H1 (cell line): Measurements from ENCODE around the gene ALDH1A2.

ENCODE experiments used
- CEBPB ChIP-seq: IDR thresholded peaks from 2 replicates; pipeline ENCODE4 v1.6.1; 2012; ENCODE audit warnings: low read depth, low read length
- EZH2 ChIP-seq: fragments of 200-600 bp; sonication (generic); IDR thresholded peaks from 2 replicates; pipeline ENCODE4 v1.7.1; 2012; ENCODE audit warnings: low read depth, mild to moderate bottlenecking, moderate library complexity, low read length, inconsistent platforms; ENCODE audit not compliant: severe bottlenecking
- JUN ChIP-seq: IDR thresholded peaks from 2 replicates; pipeline ENCODE4 v1.6.1; 2011; ENCODE audit warnings: low read depth, mild to moderate bottlenecking, improper control_type of control experiment, low read length
- KDM5A ChIP-seq: fragments of 200-600 bp; IDR thresholded peaks from 2 replicates; pipeline ENCODE4 v1.7.1; 2012; ENCODE audit warnings: mild to moderate bottlenecking, low read length, inconsistent platforms, mixed read lengths
- POLR2A ChIP-seq, 2 experiments: IDR thresholded peaks; 1 replicate in 1 of 2; 2 replicates in 1 of 2; pipeline ENCODE4 v1.6.1; 2011; ENCODE audit warnings: low read depth in 2 of 2, low read length in 2 of 2, mild to moderate bottlenecking in 2 of 2; ENCODE audit errors: control extremely low read depth in 1 of 2
- POLR2AphosphoS5 ChIP-seq: IDR thresholded peaks from 2 replicates; pipeline ENCODE4 v1.6.1; 2011; ENCODE audit warnings: low read depth, low read length
- RFX5 ChIP-seq: IDR thresholded peaks from 2 replicates; pipeline ENCODE4 v1.6.1; 2011; ENCODE audit warnings: low read depth, low read length, improper control_type of control experiment, borderline replicate concordance
- TAF1 ChIP-seq: IDR thresholded peaks from 2 replicates; pipeline ENCODE4 v1.6.1; 2011; ENCODE audit warnings: mild to moderate bottlenecking, low read depth, low read length
- YY1 ChIP-seq: IDR thresholded peaks from 2 replicates; pipeline ENCODE4 v1.6.1; 2011; ENCODE audit warnings: low read depth, mild to moderate bottlenecking, low read length
- TF ChIP-seq, protein P1 (sequence below), 3 experiments: IDR thresholded peaks; 1 replicate in 2 of 3; 2 replicates in 1 of 3; pipeline versions ENCODE4 v1.5.1 to v1.6.1; 2011; ENCODE audit warnings: low read length in 3 of 3, mild to moderate bottlenecking in 3 of 3, inconsistent platforms in 2 of 3, low read depth in 1 of 3, moderate library complexity in 1 of 3; ENCODE audit not compliant: insufficient read depth in 1 of 3; ENCODE audit errors: control extremely low read depth in 1 of 3

DNA sequence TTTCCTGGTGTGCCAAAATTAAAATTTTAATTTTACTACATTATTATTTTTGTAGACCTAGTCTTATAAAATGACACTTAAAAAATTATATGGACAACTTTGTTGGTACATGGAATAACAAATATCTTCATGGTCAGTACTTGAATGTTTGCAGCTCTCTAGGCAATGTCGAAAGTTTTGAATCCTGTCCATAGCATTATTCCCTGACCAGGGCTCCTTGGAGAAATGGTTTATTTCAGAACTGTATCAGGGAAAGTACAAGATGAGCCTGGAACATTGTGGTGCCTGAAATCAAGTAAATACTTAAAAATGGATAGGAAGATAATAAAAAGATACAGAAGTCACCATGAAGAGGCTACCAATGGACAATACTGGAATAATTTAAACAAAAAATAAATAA, 47.6 kb downstream of the ALDH1A2 start:
- TF ChIP-seq JUN: no peak
- TF ChIP-seq, protein P1, sequence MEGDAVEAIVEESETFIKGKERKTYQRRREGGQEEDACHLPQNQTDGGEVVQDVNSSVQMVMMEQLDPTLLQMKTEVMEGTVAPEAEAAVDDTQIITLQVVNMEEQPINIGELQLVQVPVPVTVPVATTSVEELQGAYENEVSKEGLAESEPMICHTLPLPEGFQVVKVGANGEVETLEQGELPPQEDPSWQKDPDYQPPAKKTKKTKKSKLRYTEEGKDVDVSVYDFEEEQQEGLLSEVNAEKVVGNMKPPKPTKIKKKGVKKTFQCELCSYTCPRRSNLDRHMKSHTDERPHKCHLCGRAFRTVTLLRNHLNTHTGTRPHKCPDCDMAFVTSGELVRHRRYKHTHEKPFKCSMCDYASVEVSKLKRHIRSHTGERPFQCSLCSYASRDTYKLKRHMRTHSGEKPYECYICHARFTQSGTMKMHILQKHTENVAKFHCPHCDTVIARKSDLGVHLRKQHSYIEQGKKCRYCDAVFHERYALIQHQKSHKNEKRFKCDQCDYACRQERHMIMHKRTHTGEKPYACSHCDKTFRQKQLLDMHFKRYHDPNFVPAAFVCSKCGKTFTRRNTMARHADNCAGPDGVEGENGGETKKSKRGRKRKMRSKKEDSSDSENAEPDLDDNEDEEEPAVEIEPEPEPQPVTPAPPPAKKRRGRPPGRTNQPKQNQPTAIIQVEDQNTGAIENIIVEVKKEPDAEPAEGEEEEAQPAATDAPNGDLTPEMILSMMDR (IDR thresholded peaks at IDR 0.05; ENCODE audit: control extremely low read depth in 1 of 3, insufficient read depth in 1 of 3, low read depth in 1 of 3, low read length in 3 of 3): no peak
- TF ChIP-seq RFX5: no peak
- no peak for TF ChIP-seq POLR2A (IDR thresholded peaks at IDR 0.05; ENCODE audit: control extremely low read depth in 1 of 2, low read depth in 2 of 2, low read length in 2 of 2)
- no peak for TF ChIP-seq KDM5A
- no peak for TF ChIP-seq CEBPB
- no peak for TF ChIP-seq POLR2AphosphoS5
- no peak for TF ChIP-seq TAF1
- TF ChIP-seq YY1: no peak
- TF ChIP-seq EZH2: no peak
